Loucy (cell line): ENCODE results near the gene HFE.

ENCODE experiments used
- H2AFZ ChIP-seq: fragments of 200-600 bp; sonication (generic); 2 replicates; pipeline ENCODE4 v1.6.0; 2016; ENCODE audit warnings: antibody characterized with exemption, mild to moderate bottlenecking, low read length, moderate library complexity
- H3F3A ChIP-seq: fragments of 200-600 bp; 2 replicates; pipeline ENCODE4 v1.6.0; 2016; ENCODE audit warnings: antibody characterized with exemption, low read depth, mild to moderate bottlenecking
- H3K27me3 ChIP-seq: fragments of 200-600 bp; sonication (generic); 2 replicates; pipeline ENCODE4 v1.6.1; 2014; ENCODE audit warnings: low read length, mild to moderate bottlenecking; ENCODE audit not compliant: insufficient read depth, poor library complexity, severe bottlenecking
- H3K36me3 ChIP-seq: fragments of 200-600 bp; sonication (generic); 2 replicates; pipeline ENCODE4 v1.6.1; 2016; ENCODE audit warnings: low read length; ENCODE audit not compliant: insufficient read depth
- H3K4me1 ChIP-seq: fragments of 200-600 bp; sonication (generic); 2 replicates; pipeline ENCODE4 v1.5.1; 2014; ENCODE audit warnings: low read length, mild to moderate bottlenecking; ENCODE audit not compliant: insufficient read depth, poor library complexity, severe bottlenecking
- H3K4me2 ChIP-seq: fragments of 200-600 bp; sonication (generic); 2 replicates; pipeline ENCODE4 v1.6.0; 2014; ENCODE audit warnings: antibody characterized with exemption, low read length, low read depth, mild to moderate bottlenecking; ENCODE audit not compliant: poor library complexity, severe bottlenecking
- H3K4me3 ChIP-seq: fragments of 200-600 bp; sonication (generic); 2 replicates; pipeline ENCODE4 v1.5.1; 2014; ENCODE audit warnings: low read length, mild to moderate bottlenecking, mixed read lengths; ENCODE audit not compliant: poor library complexity, severe bottlenecking
- H3K79me2 ChIP-seq: fragments of 200-600 bp; sonication (generic); 2 replicates; pipeline ENCODE4 v1.6.1; 2014; ENCODE audit warnings: low read length; ENCODE audit not compliant: insufficient read depth
- H3K9ac ChIP-seq: fragments of 200-600 bp; sonication (generic); 2 replicates; pipeline ENCODE4 v1.6.0; 2014; ENCODE audit warnings: mild to moderate bottlenecking, low read depth, low read length, moderate library complexity; ENCODE audit not compliant: poor library complexity, severe bottlenecking
- H3K9me2 ChIP-seq: fragments of 200-600 bp; sonication (generic); replicated peaks from 2 replicates; pipeline ENCODE4 v1.6.1; 2016; ENCODE audit warnings: low read depth, low read length, mixed read lengths
- H3K9me3 ChIP-seq: fragments of 200-600 bp; sonication (generic); 2 replicates; pipeline ENCODE4 v1.6.1; 2014; ENCODE audit warnings: mild to moderate bottlenecking, antibody characterized with exemption, low read length, low read depth; ENCODE audit not compliant: insufficient read depth
- H4K20me1 ChIP-seq: fragments of 200-600 bp; sonication (generic); 2 replicates; pipeline ENCODE4 v1.6.0; 2014; ENCODE audit warnings: antibody characterized with exemption, low read length, mild to moderate bottlenecking; ENCODE audit not compliant: insufficient read depth, poor library complexity, severe bottlenecking
- CTCF ChIP-seq: fragments of 200-600 bp; sonication (generic); conservative IDR thresholded peaks from 2 replicates; pipeline ENCODE4 v1.5.1; 2014; ENCODE audit warnings: mild to moderate bottlenecking, antibody characterized with exemption, low read length
- EZH2phosphoT487 ChIP-seq: fragments of 200-600 bp; IDR thresholded peaks from 2 replicates; pipeline ENCODE4 v1.6.1; 2018; ENCODE audit warnings: antibody characterized with exemption, mild to moderate bottlenecking, moderate library complexity, borderline replicate concordance

Gene HFE

DNA sequence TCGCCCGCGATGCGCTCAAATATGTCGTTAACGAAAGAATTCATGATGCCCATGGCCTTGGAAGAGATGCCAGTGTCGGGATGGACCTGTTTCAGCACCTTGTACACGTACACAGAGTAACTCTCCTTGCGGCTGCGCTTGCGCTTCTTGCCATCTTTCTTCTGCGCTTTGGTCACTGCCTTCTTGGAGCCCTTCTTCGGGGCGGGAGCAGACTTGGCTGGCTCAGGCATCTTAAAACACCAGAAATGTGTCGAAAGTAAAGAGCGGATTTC lies 36.4 kb downstream of the HFE start:
- no peaks in the 10 kb centered on the region for H3K9me2 ChIP-seq
- peak overlapping the region; percentile 87 for H3K4me2 ChIP-seq
- TF ChIP-seq EZH2phosphoT487 (no peak), CTCF (no peak)
- no peak overlapping the region for H2AFZ ChIP-seq
- peaks cover 14% of the 10 kb centered on the region for H4K20me1 ChIP-seq
- no peaks in the 10 kb centered on the region for H3K9me3 ChIP-seq
- H3K9ac ChIP-seq: peak overlapping the region; percentile 100
- H3K4me3 ChIP-seq: peak overlapping the region; percentile 96
- no peaks in the 10 kb centered on the region for H3K36me3 ChIP-seq
- H3K27me3 ChIP-seq: peaks cover 6% of the 10 kb centered on the region
- peaks cover 29% of the 10 kb centered on the region for H3F3A ChIP-seq
- H3K4me1 ChIP-seq: peaks cover 47% of the 10 kb centered on the region
- peaks cover 43% of the 10 kb centered on the region for H3K79me2 ChIP-seq

DNA sequence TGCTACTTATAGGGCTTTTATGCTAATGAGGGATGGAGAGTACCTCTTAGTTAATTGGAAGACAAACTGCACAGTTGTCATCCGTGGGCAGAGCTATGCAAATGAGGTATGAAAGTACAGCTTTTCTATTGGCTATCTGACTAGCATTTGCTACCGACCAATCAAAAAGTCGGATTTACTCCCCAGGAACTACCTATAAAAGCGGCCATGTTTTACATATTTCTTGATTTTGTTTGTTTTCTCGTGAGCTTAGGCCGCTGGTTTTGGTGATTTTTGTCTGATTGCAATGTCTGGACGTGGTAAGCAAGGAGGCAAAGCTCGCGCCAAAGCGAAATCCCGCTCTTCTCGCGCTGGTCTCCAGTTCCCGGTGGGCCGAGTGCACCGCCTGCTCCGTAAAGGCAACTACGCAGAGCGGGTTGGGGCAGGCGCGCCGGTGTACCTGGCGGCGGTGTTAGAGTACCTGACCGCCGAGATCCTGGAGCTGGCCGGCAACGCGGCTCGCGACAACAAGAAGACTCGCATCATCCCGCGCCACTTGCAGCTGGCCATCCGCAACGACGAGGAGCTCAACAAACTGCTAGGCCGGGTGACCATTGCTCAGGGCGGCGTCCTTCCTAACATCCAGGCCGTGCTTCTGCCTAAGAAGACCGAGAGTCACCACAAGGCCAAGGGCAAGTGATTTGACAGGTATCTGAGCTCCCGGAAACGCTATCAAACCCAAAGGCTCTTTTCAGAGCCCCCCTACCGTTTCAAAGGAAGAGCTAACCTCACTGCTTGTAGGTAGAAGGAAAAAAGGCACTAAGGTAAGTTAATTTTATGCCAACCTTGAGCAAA lies 36.9 kb downstream of the HFE start:
- peak overlapping the region; percentile 96 for H3K4me3 ChIP-seq
- TF ChIP-seq CTCF: no peak
- TF ChIP-seq EZH2phosphoT487: no peak
- no peaks in the 10 kb centered on the region for H3K36me3 ChIP-seq
- H4K20me1 ChIP-seq: peaks cover 14% of the 10 kb centered on the region
- H3F3A ChIP-seq: peaks cover 29% of the 10 kb centered on the region
- H3K4me1 ChIP-seq: peaks cover 47% of the 10 kb centered on the region
- H2AFZ ChIP-seq: no peak overlapping the region
- H3K9me2 ChIP-seq: no peaks in the 10 kb centered on the region
- H3K27me3 ChIP-seq: peaks cover 6% of the 10 kb centered on the region
- H3K9ac ChIP-seq: peak overlapping the region; percentile 100
- peak overlapping the region; percentile 87 for H3K4me2 ChIP-seq
- H3K79me2 ChIP-seq: peaks cover 43% of the 10 kb centered on the region
- no peaks in the 10 kb centered on the region for H3K9me3 ChIP-seq

DNA sequence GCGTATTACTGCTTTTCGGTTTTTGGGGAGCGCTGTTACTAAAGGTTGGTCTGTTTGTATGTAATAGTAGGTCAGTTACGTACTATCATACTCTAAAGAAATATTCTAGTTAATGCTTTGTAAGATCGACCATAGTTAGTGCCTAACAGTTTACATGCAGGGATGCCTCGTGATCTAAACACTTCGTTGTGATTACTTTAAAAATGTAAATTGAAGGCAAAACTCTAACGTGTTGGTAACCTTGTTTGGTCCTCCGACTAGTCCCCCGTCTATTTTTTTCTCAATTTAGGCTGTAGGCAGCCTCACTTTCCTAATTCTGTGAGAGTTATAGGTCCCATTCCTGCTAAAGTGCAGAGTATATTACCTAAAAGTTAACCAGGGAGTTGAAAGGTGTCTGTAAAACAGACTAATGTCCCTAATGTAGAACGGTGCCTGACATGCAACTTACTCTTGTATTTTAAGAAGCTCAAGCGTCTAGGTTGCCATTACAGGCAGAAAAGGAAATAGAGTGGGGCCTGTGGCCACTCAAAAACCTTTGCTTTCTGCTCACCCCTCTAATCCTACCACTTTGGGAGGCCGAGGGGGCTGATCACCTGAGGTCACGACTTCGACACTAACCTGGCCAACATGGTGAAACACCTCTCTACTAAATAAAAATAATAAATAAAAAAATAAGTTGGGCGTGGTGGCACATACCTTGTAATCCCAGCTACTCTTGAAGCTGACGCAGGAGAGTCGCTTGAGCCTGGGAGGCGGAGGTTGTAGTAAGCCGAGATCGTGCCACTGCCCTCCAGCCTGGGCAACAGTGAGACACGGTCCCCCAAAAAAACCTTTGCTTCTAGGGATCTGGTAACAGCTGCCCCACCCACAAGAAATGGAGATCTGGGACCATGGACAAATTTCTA lies 37.8 kb downstream of the HFE start:
- Histone ChIP-seq H3K79me2 (peaks cover 43% of the 10 kb centered on the region), H4K20me1 (peaks cover 14% of the 10 kb centered on the region), H2AFZ (no peak overlapping the region), H3K27me3 (peaks cover 6% of the 10 kb centered on the region), H3K4me1 (peaks cover 55% of the 10 kb centered on the region), H3F3A (peaks cover 29% of the 10 kb centered on the region), H3K4me2 (peak overlapping the region; percentile 79), H3K9me2 (no peaks in the 10 kb centered on the region), H3K9me3 (no peaks in the 10 kb centered on the region), H3K36me3 (no peaks in the 10 kb centered on the region), H3K9ac (peak overlapping the region; percentile 100), H3K4me3 (peak overlapping the region; percentile 96)
- TF ChIP-seq CTCF (no peak), EZH2phosphoT487 (no peak)
